NCI-H446 treated with DMSO at 0.1 percent for 48 hours (cell line): ENCODE results near the gene ELK4.

Experiments used
- DNase-seq: peaks from one replicate; lab custom pipeline; 2025; lab: John Stamatoyannopoulos, UW

Gene ELK4

GRCh38 chr1:205630241-205630640 lies 1.6 kb downstream of the ELK4 start:
- DNase-seq, result no peak

GRCh38 chr1:205629751-205630150 lies 2.1 kb downstream of the ELK4 start:
- DNase-seq, result no peak

GRCh38 chr1:205627956-205628355 lies 3.9 kb downstream of the ELK4 start:
- no peak for DNase-seq

- DNase-seq, result no peak
Observed at GRCh38 chr1:205626216-205626615, 5.6 kb downstream of the ELK4 start.

GRCh38 chr1:205623646-205624045 lies 8.2 kb downstream of the ELK4 start:
- no peak for DNase-seq

GRCh38 chr1:205620269-205620668 lies 11.5 kb downstream of the ELK4 start:
- DNase-seq, result no peak

GRCh38 chr1:205619376-205619775 lies 12.4 kb downstream of the ELK4 start:
- no peak for DNase-seq

- no peak for DNase-seq
Observed at GRCh38 chr1:205616563-205617293, 15.1 kb downstream of the ELK4 start.

GRCh38 chr1:205615789-205616188 lies 16.0 kb downstream of the ELK4 start:
- no peak for DNase-seq

- no peak for DNase-seq
Observed at GRCh38 chr1:205613854-205614412, 17.9 kb downstream of the ELK4 start.

- DNase-seq, result no peak
Observed at GRCh38 chr1:205612556-205612955, 19.3 kb downstream of the ELK4 start.

GRCh38 chr1:205612104-205612503 lies 19.7 kb downstream of the ELK4 start:
- DNase-seq, result no peak

GRCh38 chr1:205610901-205611466 lies 20.8 kb downstream of the ELK4 start:
- no peak for DNase-seq

GRCh38 chr1:205610036-205610435 lies 21.8 kb downstream of the ELK4 start:
- no peak for DNase-seq

- no peak for DNase-seq
Observed at GRCh38 chr1:205604825-205605505, 26.8 kb downstream of the ELK4 start.

GRCh38 chr1:205604059-205604458 lies 27.8 kb downstream of the ELK4 start:
- no peak for DNase-seq

GRCh38 chr1:205601205-205601604 lies 30.6 kb downstream of the ELK4 start:
- DNase-seq, result no peak

GRCh38 chr1:205600085-205600484 lies 31.7 kb downstream of the ELK4 start:
- no peak for DNase-seq

GRCh38 chr1:205599669-205600042 lies 32.2 kb downstream of the ELK4 start:
- DNase-seq, result no peak

- peak; percentile 93 for DNase-seq
Observed at GRCh38 chr1:205598841-205599668, 32.8 kb downstream of the ELK4 start.

- peak; percentile 70 for DNase-seq
Observed at GRCh38 chr1:205597691-205598314, 34.0 kb downstream of the ELK4 start.

- no peak for DNase-seq
Observed at GRCh38 chr1:205596876-205597275, 34.9 kb downstream of the ELK4 start.
